IMR-90 (cell line): ENCODE data around the gene EPN1. TPM values are rescaled to one million over a fixed set of nuclear protein-coding genes. Genes with fewer than 3 reads are reported as not detected.

Experiments
- ATAC-seq: fragments of 200-7000 bp; cut with Tn5 transposase; 2 replicates; pipeline ENCODE4 v1.9.1; 2020; ENCODE audit warnings: low read depth, mild to moderate bottlenecking, moderate library complexity
- BruUV-seq: library from RNA; stranded (reverse); fragments of 400-500 nt; replicated peaks from 2 replicates; lab custom pipeline; 2021; lab: Mats Ljungman, UMichigan
- CTCF ChIA-PET: fragments of 300-600 bp; formaldehyde crosslinking; extraction: SDS; loops from one replicate; lab custom pipeline; 2021; ENCODE audit warnings: antibody characterized with exemption; lab: Yijun Ruan, JAX
- POLR2A ChIA-PET: fragments of 300-600 bp; sonication (Branson Sonifier 250); formaldehyde crosslinking; loops from one replicate; lab custom pipeline; 2022; ENCODE audit warnings: antibody characterized with exemption; ENCODE audit not compliant: unreplicated experiment; lab: Charles Lee
- DNase-seq: peaks from one replicate; pipeline ENCODE4 v3.0.0; 2013
- H2AFZ ChIP-seq: replicated peaks from 2 replicates; pipeline ENCODE3; 2013; ENCODE audit warnings: low read length, mild to moderate bottlenecking; ENCODE audit not compliant: poor library complexity
- H2AK5ac ChIP-seq: 2 replicates; pipeline ENCODE4 v1.6.1; 2013; ENCODE audit warnings: low read depth, low read length, inconsistent platforms
- H2AK9ac ChIP-seq: replicated peaks from 2 replicates; pipeline ENCODE3; 2013; ENCODE audit warnings: mild to moderate bottlenecking, low read depth, low read length, moderate library complexity; ENCODE audit not compliant: poor library complexity
- H2BK120ac ChIP-seq: 2 replicates; pipeline ENCODE4 v1.6.1; 2013; ENCODE audit warnings: low read depth, low read length, inconsistent platforms
- H2BK15ac ChIP-seq: 3 replicates; pipeline ENCODE4 v1.6.1; 2013; ENCODE audit warnings: low read depth, low read length, inconsistent platforms
- H2BK20ac ChIP-seq: 2 replicates; pipeline ENCODE4 v1.6.1; 2013; ENCODE audit warnings: low read depth, mild to moderate bottlenecking, inconsistent platforms, low read length, moderate library complexity
- H2BK5ac ChIP-seq: 2 replicates; pipeline ENCODE4 v1.6.1; 2013; ENCODE audit warnings: mild to moderate bottlenecking, low read depth, low read length, inconsistent platforms; ENCODE audit not compliant: poor library complexity, severe bottlenecking
- H3K14ac ChIP-seq: replicated peaks from 2 replicates; pipeline ENCODE4 v1.6.1; 2013; ENCODE audit warnings: low read depth, low read length, inconsistent platforms
- H3K18ac ChIP-seq: 2 replicates; pipeline ENCODE4 v1.6.1; 2013; ENCODE audit warnings: low read depth, low read length, control low read depth
- H3K23ac ChIP-seq: 2 replicates; pipeline ENCODE4 v1.6.1; 2013; ENCODE audit warnings: low read depth, low read length, inconsistent platforms
- H3K27ac ChIP-seq: 2 replicates; pipeline ENCODE4 v1.5.1; 2013; ENCODE audit warnings: mild to moderate bottlenecking, control low read depth, low read length; ENCODE audit not compliant: insufficient read depth
- H3K27me3 ChIP-seq: 2 replicates; pipeline ENCODE4 v1.6.1; 2013; ENCODE audit warnings: low read length; ENCODE audit not compliant: control insufficient read depth, insufficient read depth
- H3K36me3 ChIP-seq: 2 replicates; pipeline ENCODE4 v1.6.1; 2013; ENCODE audit warnings: low read length, mixed read lengths; ENCODE audit not compliant: control insufficient read depth, insufficient read depth
- H3K4ac ChIP-seq: 2 replicates; pipeline ENCODE4 v1.6.1; 2013; ENCODE audit warnings: low read depth, low read length, inconsistent platforms
- H3K4me1 ChIP-seq: 2 replicates; pipeline ENCODE4 v1.6.1; 2013; ENCODE audit warnings: low read length, mixed read lengths; ENCODE audit not compliant: control insufficient read depth, insufficient read depth
- H3K4me2 ChIP-seq: 2 replicates; pipeline ENCODE4 v1.6.1; 2013; ENCODE audit warnings: low read depth, mild to moderate bottlenecking, control low read depth, low read length, moderate library complexity
- H3K4me3 ChIP-seq: 2 replicates; pipeline ENCODE4 v1.5.1; 2013; ENCODE audit warnings: low read depth, mild to moderate bottlenecking, control low read depth, low read length, moderate library complexity; ENCODE audit not compliant: insufficient read depth
- H3K56ac ChIP-seq: 2 replicates; pipeline ENCODE4 v1.6.1; 2013; ENCODE audit warnings: low read length, inconsistent platforms; ENCODE audit not compliant: insufficient read depth; ENCODE audit errors: extremely low read depth
- H3K79me1 ChIP-seq, 2 experiments: 2 replicates each; pipeline ENCODE4 v1.6.1; 2013; ENCODE audit warnings: low read length in 2 of 2, inconsistent platforms in 1 of 2, low read depth in 1 of 2
- H3K9ac ChIP-seq: 2 replicates; pipeline ENCODE4 v1.6.1; 2013; ENCODE audit warnings: low read depth, low read length, control low read depth
- H3K9me1 ChIP-seq: 2 replicates; pipeline ENCODE4 v1.6.1; 2013; ENCODE audit warnings: low read length, inconsistent platforms; ENCODE audit not compliant: insufficient read depth
- H3K9me3 ChIP-seq: 2 replicates; pipeline ENCODE4 v1.6.1; 2013; ENCODE audit warnings: low read length; ENCODE audit not compliant: control insufficient read depth, insufficient read depth
- H4K20me1 ChIP-seq: 2 replicates; pipeline ENCODE4 v1.6.1; 2013; ENCODE audit warnings: low read length, inconsistent platforms; ENCODE audit not compliant: insufficient read depth
- H4K5ac ChIP-seq: 2 replicates; pipeline ENCODE4 v1.6.1; 2013; ENCODE audit warnings: mild to moderate bottlenecking, low read depth, low read length, control low read depth
- H4K8ac ChIP-seq, 2 experiments: 2 replicates each; pipeline ENCODE4 v1.6.1; 2013; ENCODE audit warnings: low read depth in 2 of 2, low read length in 2 of 2, control low read depth in 1 of 2, inconsistent platforms in 1 of 2
- H4K91ac ChIP-seq: 2 replicates; pipeline ENCODE4 v1.6.1; 2013; ENCODE audit warnings: low read depth, low read length, inconsistent platforms; ENCODE audit not compliant: insufficient read depth
- CTCF ChIP-seq: conservative IDR thresholded peaks from 2 replicates; pipeline ENCODE4 v1.5.1; 2012; ENCODE audit warnings: mild to moderate bottlenecking, low read depth, low read length, improper control_type of control experiment
- RAD21 ChIP-seq: IDR thresholded peaks from 2 replicates; pipeline ENCODE4 v1.6.1; 2012; ENCODE audit warnings: low read length, improper control_type of control experiment
- SMC3 ChIP-seq: fragments of 150-350 bp; IDR thresholded peaks from 2 replicates; pipeline ENCODE4 v1.6.1; 2016; ENCODE audit warnings: low read depth, mild to moderate bottlenecking, antibody characterized with exemption, low read length, moderate library complexity
- whole genome bisulfite sequencing, 2 experiments: methylation state at CpG; one replicate each; pipeline versions ENCODE4 v1.1.5 to v1.1.7; 2013; ENCODE audit warnings: missing lambda C conversion rate in 2 of 2; ENCODE audit not compliant: insufficient read length in 1 of 2; ENCODE audit errors: extremely low coverage in 2 of 2; 5-methylcytosine and 5-hydroxymethylcytosine counted together
- dilution Hi-C: fragments of 300-500 bp; cut with HindIII; formaldehyde crosslinking; loops from one replicate; pipeline ENCODE4 v1.14.3; 2018; ENCODE audit warnings: low sequenced_read_pairs; ENCODE audit not compliant: unreplicated experiment
- in situ Hi-C: fragments of 300-500 bp; cut with MboI; formaldehyde crosslinking; loops from 3 replicates; pipeline ENCODE4 v1.14.3; 2019; ENCODE audit warnings: low sequenced_read_pairs, inconsistent platforms, mixed read lengths
- intact Hi-C: fragments of 100-400 bp; cut with micrococcal nuclease; formaldehyde crosslinking; loops from 2 replicates; pipeline ENCODE4 v1.10.0; 2022
- polyA plus RNA-seq, 3 experiments: library from polyadenylated mRNA; depleted of rRNA; stranded (reverse); fragments of >200 nt; gene quantifications; 2 replicates each; pipeline ENCODE4 v1.2.3, GENCODE V29; 2012; ENCODE audit warnings: low replicate concordance in 1 of 3
- total RNA-seq: library from RNA; depleted of rRNA; stranded (reverse); fragments of >200 nt; gene quantifications from 2 replicates; pipeline ENCODE4 v1.2.3, GENCODE V29; 2012

Gene EPN1
- total and polyA plus RNA-seq, 2 of the 4 experiments (the other 2 are of a cell fraction), result 19.0 to 122 TPM

DNA sequence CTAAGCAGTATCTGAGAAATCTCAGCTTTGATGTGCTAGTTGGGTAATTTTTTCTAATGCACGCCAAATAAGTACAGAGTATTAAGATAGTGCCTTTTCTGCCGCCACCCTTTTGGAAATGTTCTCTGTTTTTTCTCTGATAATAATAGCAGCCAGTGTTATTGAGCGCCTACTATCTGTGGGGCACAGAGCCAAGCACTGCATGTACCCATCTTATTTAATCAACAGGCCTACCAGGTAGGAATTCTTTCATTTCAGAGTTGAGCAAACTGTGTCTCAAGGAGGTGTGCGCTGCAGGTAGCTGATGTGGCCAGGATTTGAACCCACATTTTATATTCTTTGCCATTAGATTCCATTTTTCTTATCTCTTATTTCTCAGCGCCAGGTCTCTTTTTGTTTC is 1.4 kb downstream of the EPN1 start:
- ChIA-PET CTCF (no interaction called here), POLR2A (no interaction called here)
- DNase-seq (peak; percentile 13), ATAC-seq (no peak)
- Histone ChIP-seq H3K36me3 (peaks cover 37% of the 10 kb centered on the region), H2AK5ac (no peak overlapping the region), H4K5ac (no peak overlapping the region), H3K9me1 (peaks cover 3% of the 10 kb centered on the region; the same call in 1 of the 2 replicates), H4K8ac (no peak overlapping the region), H3K4me3 (0 out of 2 replicates have a peak overlapping the region, but pooled peaks have one; percentile 4), H3K4me1 (peaks cover 10% of the 10 kb centered on the region), H3K23ac (no peak overlapping the region), H3K27ac (no peak overlapping the region), H4K20me1 (peaks cover 63% of the 10 kb centered on the region), H3K18ac (no peak overlapping the region), H3K4me2 (peak overlapping the region; percentile 96), H2AFZ (no peak overlapping the region), H3K27me3 (no peaks in the 10 kb centered on the region), H3K4ac (no peak overlapping the region), H2BK15ac (no peak overlapping the region), H3K9me3 (no peaks in the 10 kb centered on the region), H2AK9ac (no peak overlapping the region), H3K79me1 (peaks cover 13 to 64% of the 10 kb centered on the region in 2 experiments), H2BK120ac (no peak overlapping the region), H3K9ac (peak overlapping the region; percentile 34), H3K56ac (no peak overlapping the region), H3K14ac (no peak overlapping the region), H4K91ac (no peak overlapping the region), H2BK20ac (no peak overlapping the region), H2BK5ac (no peak overlapping the region)
- no TSS peak for BruUV-seq
- intact Hi-C loops (no loop called here), dilution Hi-C loops (no loop called here), in situ Hi-C loops (loop anchor here (25.0 kb wide), 1 partner anchor 461 kb away; the partner anchor contains the start of gene ZNF444)
- WGBS, 2 experiments, result 81% methylated on average over 2 of the region's 5 CpGs; no CpG with 5 or more reads in 1 of the 2 experiments
- TF ChIP-seq RAD21, result no peak
- TF ChIP-seq SMC3, result no peak
- peak; percentile 19; the same call in 1 of the 2 replicates for TF ChIP-seq CTCF
